NOMO-1 treated with dmso at 0.1 percent for 144 hours (cell line): Measurements from ENCODE around the gene SLC5A5.

Experiments
- DNase-seq: peaks from one replicate; lab custom pipeline; 2025; ENCODE audit not compliant: unreplicated experiment; lab: John Stamatoyannopoulos, UW

The SLC5A5 gene

GRCh38 chr19:17846146-17846545 is 25.6 kb upstream of the SLC5A5 start:
- no peak for DNase-seq

- DNase-seq, result peak; percentile 25
Measured at GRCh38 chr19:17847538-17848366, 24.0 kb upstream of the SLC5A5 start, which contains the start of gene JAK3. JAK3 (minus strand) TSS chr19:17847982; CDS start chr19:17844417, 3,565 bp downstream.

- no peak for DNase-seq
Measured at GRCh38 chr19:17848595-17849292, 23.0 kb upstream of the SLC5A5 start.

DNA sequence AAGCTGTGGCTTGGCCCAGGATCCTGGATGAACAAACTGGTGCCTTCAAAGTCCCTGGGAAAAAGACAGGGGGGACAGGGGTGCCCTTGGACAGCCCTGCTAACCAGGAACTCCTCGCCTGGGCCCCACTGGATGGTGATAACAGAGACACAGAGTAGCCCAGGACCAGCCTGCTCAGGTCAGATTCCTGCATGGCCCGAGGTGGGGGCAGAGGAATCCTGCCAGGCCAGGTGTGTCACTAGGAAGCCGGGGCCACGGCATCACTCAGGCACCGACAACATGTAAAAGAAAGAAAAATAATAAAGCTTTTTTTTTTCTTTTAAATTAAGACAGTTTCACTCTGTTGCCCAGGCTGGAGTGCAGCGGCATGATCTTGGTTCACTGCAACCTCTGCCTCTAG is 17.7 kb upstream of the SLC5A5 start:
- DNase-seq, result no peak

- DNase-seq, result peak; percentile 25
Measured at GRCh38 chr19:17855280-17856152, 16.2 kb upstream of the SLC5A5 start.

GRCh38 chr19:17859533-17860330 is 12.0 kb upstream of the SLC5A5 start, which contains the start of gene RPL18A:
RPL18A (plus strand) TSS chr19:17859910; CDS start chr19:17859957, 47 bp downstream.
- peak; percentile 99 for DNase-seq

DNA sequence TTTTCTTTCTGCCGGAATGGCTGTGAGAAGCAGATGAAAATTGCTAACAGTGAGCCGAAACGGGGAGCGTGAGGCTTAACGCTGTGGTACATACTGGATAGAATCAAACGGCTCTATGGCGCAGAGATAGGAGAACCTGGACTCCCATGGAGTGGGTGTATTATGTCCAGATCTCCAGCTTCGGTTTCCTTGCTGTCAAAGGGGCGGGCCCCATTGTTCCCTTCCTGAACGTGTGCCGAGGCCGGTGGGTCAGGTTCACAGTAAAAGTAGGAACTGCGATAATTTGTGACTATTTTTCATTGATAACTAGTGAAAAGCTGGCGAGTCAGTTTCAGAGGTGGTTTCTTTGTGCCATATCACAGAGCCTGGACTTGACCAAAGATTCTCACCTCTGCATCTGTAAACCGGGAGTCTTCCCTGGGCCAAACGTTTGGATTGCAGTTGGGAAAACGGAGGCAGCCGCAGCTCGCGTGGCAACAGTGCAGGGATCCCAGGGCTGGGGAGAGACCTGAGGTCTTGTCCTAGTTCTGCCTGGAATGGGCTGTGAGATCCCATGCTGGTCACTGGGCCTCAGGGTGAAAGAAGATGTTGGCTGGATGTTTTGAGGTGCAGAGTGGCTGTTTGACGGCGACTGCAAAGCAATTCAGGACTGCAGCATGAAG is 11.3 kb upstream of the SLC5A5 start:
- no peak for DNase-seq

GRCh38 chr19:17860993-17861360 is 10.8 kb upstream of the SLC5A5 start:
- no peak for DNase-seq

- no peak for DNase-seq
Measured at GRCh38 chr19:17861542-17862402, 10.0 kb upstream of the SLC5A5 start.

DNA sequence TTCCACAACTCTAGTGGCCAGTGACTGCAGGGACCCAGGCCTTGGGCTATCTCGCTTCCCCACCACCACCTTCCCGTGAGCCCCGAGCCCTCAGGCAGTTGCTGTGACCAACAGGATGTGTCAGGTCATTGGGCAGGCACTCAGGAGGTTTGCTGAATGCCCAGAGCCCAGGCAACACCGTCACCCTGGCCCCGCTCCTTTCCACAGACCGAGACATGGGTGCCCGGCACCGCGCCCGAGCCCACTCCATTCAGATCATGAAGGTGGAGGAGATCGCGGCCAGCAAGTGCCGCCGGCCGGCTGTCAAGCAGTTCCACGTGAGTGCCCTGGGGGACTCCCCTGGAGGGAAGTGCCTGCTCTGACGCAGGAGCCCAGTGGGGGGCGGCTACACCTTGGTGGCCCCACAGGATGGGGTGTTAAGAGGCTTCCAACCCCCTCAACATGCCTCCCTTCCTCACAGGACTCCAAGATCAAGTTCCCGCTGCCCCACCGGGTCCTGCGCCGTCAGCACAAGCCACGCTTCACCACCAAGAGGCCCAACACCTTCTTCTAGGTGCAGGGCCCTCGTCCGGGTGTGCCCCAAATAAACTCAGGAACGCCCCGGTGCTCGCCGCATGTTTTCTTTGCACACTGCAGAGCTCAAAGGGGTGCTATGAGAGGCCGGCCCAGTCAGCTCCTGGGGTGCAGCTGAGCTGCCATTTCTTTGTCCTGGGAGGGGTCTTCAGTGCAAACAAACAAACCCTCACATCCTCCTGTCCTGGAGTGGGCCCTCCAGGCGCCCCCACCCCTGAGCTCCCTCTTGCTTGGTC is 8.8 kb upstream of the SLC5A5 start:
- DNase-seq, result no peak

- DNase-seq, result no peak
Measured at GRCh38 chr19:17863520-17864182, 8.1 kb upstream of the SLC5A5 start.

- DNase-seq, result no peak
Measured at GRCh38 chr19:17865364-17866311, 6.1 kb upstream of the SLC5A5 start.

DNA sequence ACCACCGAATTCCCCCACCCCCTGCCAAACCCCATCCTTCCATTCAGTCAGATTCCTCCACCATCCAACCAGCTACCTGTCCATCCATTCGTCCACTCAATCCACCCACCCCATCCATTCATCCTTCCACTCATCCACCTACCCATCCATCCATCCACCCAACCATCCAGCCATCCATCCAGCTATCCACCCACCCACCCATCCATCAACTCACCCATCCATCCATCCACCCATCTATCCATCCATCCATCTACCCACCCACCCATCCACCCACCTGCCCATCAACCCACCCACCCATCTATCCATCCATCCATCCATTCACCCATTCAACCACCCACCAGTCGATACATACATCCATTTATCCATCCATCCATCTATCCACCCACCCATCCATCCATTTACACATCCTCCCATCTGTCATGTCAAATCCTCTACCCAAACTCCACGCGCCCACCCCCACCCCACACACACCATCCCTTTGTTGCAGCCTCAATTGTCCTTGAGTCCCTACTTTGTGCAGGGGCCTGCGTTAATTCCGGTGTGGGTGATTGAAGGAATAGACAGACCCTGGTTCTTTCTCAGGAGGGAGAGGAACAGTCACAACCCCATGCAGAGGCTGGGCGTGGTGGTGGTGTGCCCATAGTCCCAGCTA is 5.3 kb upstream of the SLC5A5 start:
- no peak for DNase-seq

DNA sequence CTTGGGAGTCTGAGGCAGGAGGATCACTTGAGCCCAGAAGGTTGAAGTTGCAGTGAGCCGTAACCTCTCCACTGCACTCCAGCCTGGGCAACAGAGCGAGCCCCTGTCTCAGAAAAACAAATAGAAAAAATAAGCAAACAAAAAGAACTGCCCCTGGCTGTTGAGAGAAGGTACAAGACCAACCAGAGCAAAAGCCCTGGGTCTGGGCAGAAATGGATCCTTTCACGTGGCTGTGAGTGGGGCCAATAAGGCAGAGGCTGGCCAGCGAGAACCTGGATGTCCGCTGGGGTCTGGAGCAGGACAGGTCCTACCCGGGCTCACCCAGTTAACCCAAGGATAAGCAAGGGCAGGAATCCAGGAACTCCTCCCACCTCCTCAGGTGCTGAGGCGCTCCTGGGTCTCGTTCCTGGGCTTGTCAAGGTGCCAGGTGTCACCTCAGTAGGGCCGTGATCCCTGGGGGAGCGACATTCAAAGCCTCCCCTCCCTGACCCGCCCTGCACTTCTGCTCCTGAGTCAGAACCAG is 4.7 kb upstream of the SLC5A5 start:
- no peak for DNase-seq

DNA sequence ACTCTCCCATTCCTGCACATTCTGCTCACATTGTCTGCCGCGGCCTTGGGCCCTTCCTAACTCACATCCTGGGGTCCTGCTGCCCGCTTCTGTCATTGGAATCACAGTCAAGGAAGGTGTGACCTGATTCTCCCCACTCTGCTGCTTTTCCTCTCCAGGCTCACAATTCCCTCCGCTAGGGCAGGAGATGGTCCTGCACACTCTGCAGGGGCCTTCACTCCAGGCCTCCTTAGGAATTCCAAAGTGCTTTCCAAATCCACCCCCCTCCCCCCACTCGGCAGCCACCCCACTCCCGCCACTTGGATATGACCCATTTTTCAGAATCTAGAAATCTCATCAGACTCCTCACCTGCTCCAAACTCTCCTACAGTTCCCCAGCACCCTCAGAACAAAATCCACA is 3.1 kb upstream of the SLC5A5 start:
- DNase-seq, result no peak

GRCh38 chr19:17869114-17869608 is 2.6 kb upstream of the SLC5A5 start:
- no peak for DNase-seq
